K562 (cell line): Measurements from ENCODE around the gene PDE8B. TPM values are rescaled to one million over a fixed set of nuclear protein-coding genes. Genes with fewer than 3 reads are reported as not detected.

ENCODE experiments used
- ATAC-seq: fragments of 200-7000 bp; cut with Tn5 transposase; 3 replicates; pipeline ENCODE4 v1.9.1; 2020; ENCODE audit warnings: moderate library complexity
- BruUV-seq: library from RNA; stranded (reverse); fragments of 400-500 nt; replicated peaks from 2 replicates; lab custom pipeline; 2021; lab: Mats Ljungman, UMichigan
- CTCF ChIA-PET: fragments of 300-600 bp; formaldehyde crosslinking; extraction: SDS; loops from one replicate; lab custom pipeline; 2021; ENCODE audit warnings: low intra/inter-chr PET ratio; lab: Yijun Ruan, JAX
- POLR2A ChIA-PET: fragments of 300-600, 350-650 bp; sonication (Branson Sonifier 250); formaldehyde crosslinking; extraction: SDS; loops from one replicate; lab custom pipeline; 2021; ENCODE audit warnings: antibody characterized with exemption, inconsistent platforms; lab: Yijun Ruan, JAX
- DNase-seq, 4 experiments: peaks; one replicate each; pipeline versions ENCODE4 v3.0.0 to v3.0.0-alpha.2; 2011 to 2018; ENCODE audit warnings: low spot score in 3 of 4, mixed read lengths in 3 of 4; ENCODE audit errors: extremely low read depth in 1 of 4
- FAIRE-seq: peaks from 2 replicates; lab custom pipeline; 2011; peaks lifted over from hg19 to GRCh38; lab: Jason Lieb, UNC
- H2AFZ ChIP-seq: 2 replicates; pipeline ENCODE4 v1.6.0; 2011; ENCODE audit warnings: low read depth, low read length, control low read depth, inconsistent platforms
- H3K27ac ChIP-seq: fragments of 200-600 bp; 3 replicates; pipeline ENCODE4 v1.8.0; 2011; ENCODE audit warnings: low read depth, mild to moderate bottlenecking, control low read depth, inconsistent platforms, low read length, moderate library complexity, mixed read lengths; ENCODE audit errors: extremely low read depth
- H3K27me3 ChIP-seq, 2 experiments: fragments of 300-600 bp in 1 of 2; 2 replicates in 1 of 2; 3 replicates in 1 of 2; pipeline versions ENCODE4 v1.6.0 to v1.8.0; 2011; ENCODE audit warnings: inconsistent platforms in 2 of 2, low read length in 2 of 2, mild to moderate bottlenecking in 1 of 2, mixed read lengths in 1 of 2, moderate library complexity in 1 of 2; ENCODE audit not compliant: control insufficient read depth in 2 of 2, insufficient read depth in 2 of 2
- H3K36me3 ChIP-seq: fragments of 300-600 bp; 3 replicates; pipeline ENCODE4 v1.8.0; 2011; ENCODE audit warnings: mild to moderate bottlenecking, low read length, inconsistent platforms; ENCODE audit not compliant: control insufficient read depth, insufficient read depth
- H3K4me1 ChIP-seq, 2 experiments: fragments of 200-600 bp in 1 of 2; replicated peaks in 1 of 2; 2 replicates in 1 of 2; 3 replicates in 1 of 2; pipeline versions ENCODE4 v1.5.1 to v1.8.0; 2011; ENCODE audit warnings: inconsistent platforms in 2 of 2, low read length in 2 of 2, mild to moderate bottlenecking in 1 of 2, mixed read lengths in 1 of 2, moderate library complexity in 1 of 2; ENCODE audit not compliant: control insufficient read depth in 2 of 2, insufficient read depth in 2 of 2
- H3K4me2 ChIP-seq: 2 replicates; pipeline ENCODE4 v1.6.1; 2011; ENCODE audit warnings: low read length, control low read depth, inconsistent platforms, mixed read lengths; ENCODE audit not compliant: insufficient read depth
- H3K4me3 ChIP-seq: fragments of 200-600 bp; sonication (generic), shearing (Covaris generic); 2 replicates; pipeline ENCODE4 v1.5.1; 2016; ENCODE audit warnings: control low read depth, inconsistent platforms
- H3K79me2 ChIP-seq: fragments of 200-600 bp; 3 replicates; pipeline ENCODE4 v1.8.0; 2011; ENCODE audit warnings: low read length, inconsistent platforms; ENCODE audit not compliant: control insufficient read depth, insufficient read depth
- H3K9ac ChIP-seq, 2 experiments: 2 replicates each; pipeline versions ENCODE4 v1.6.0 to v1.6.1; 2011; ENCODE audit warnings: low read depth in 2 of 2, low read length in 2 of 2, control low read depth in 1 of 2, inconsistent platforms in 1 of 2, mild to moderate bottlenecking in 1 of 2, mixed read lengths in 1 of 2; ENCODE audit not compliant: insufficient read depth in 1 of 2
- H3K9me1 ChIP-seq: one replicate; pipeline ENCODE4 v1.6.0; 2011; ENCODE audit warnings: inconsistent platforms, mild to moderate bottlenecking, low read length, moderate library complexity; ENCODE audit not compliant: control insufficient read depth, insufficient read depth
- H3K9me3 ChIP-seq: replicated peaks from 2 replicates; pipeline ENCODE4 v1.5.1; 2011; ENCODE audit warnings: low read depth, low read length, inconsistent platforms; ENCODE audit not compliant: control insufficient read depth, insufficient read depth
- H4K20me1 ChIP-seq: replicated peaks from 2 replicates; pipeline ENCODE4 v1.6.1; 2011; ENCODE audit warnings: low read length, inconsistent platforms, mixed read lengths; ENCODE audit not compliant: control insufficient read depth, insufficient read depth
- FOXO4 ChIP-seq: fragments of 450-650 bp; formaldehyde crosslinking; IDR thresholded peaks from 2 replicates; pipeline ENCODE4 v1.4.0; 2020; ENCODE audit warnings: mild to moderate bottlenecking, moderate library complexity
- HDAC8 ChIP-seq: fragments of 450-650 bp; IDR thresholded peaks from 2 replicates; pipeline ENCODE4 v1.6.1; 2016; ENCODE audit warnings: mild to moderate bottlenecking, missing genetic modification characterization, moderate library complexity, missing compliant biosample characterization
- KLF1 ChIP-seq: fragments of 450-650 bp; IDR thresholded peaks from 2 replicates; pipeline ENCODE4 v1.6.1; 2016; ENCODE audit warnings: missing genetic modification characterization, missing compliant biosample characterization
- TCF7 ChIP-seq: sonication (generic); IDR thresholded peaks from 2 replicates; pipeline ENCODE4 v1.6.1; 2016; ENCODE audit warnings: antibody characterized with exemption, borderline replicate concordance
- ZNF316 ChIP-seq: fragments of 450-650 bp; IDR thresholded peaks from 2 replicates; pipeline ENCODE4 v1.6.1; 2016
- ZNF507 ChIP-seq: conservative IDR thresholded peaks from 2 replicates; pipeline ENCODE4 v1.6.1; 2017; ENCODE audit warnings: missing genetic modification characterization, missing compliant biosample characterization
- ZNF695 ChIP-seq: fragments of 450-650 bp; formaldehyde crosslinking; IDR thresholded peaks from 2 replicates; pipeline ENCODE4 v1.4.0; 2020; ENCODE audit warnings: mild to moderate bottlenecking, moderate library complexity
- ZNF830 ChIP-seq: fragments of 250-450 bp; sonication (Bioruptor Pico); IDR thresholded peaks from 2 replicates; pipeline ENCODE4 v1.5.0; 2021; ENCODE audit warnings: mild to moderate bottlenecking
- WGBS: fragments of 100-300 bp; shearing (Covaris generic); methylation state at CpG from one replicate; pipeline ENCODE4 v1.1.6; 2016; ENCODE audit warnings: low coverage, mixed read lengths; ENCODE audit not compliant: insufficient coverage; ENCODE audit errors: missing lambda C conversion rate; 5-methylcytosine and 5-hydroxymethylcytosine counted together
- in situ Hi-C: fragments of 300-500 bp; cut with MboI; formaldehyde crosslinking; loops from 4 replicates; pipeline ENCODE4 v1.15.0; 2018; ENCODE audit warnings: inconsistent platforms, mixed read lengths
- intact Hi-C: fragments of 100-400 bp; cut with micrococcal nuclease; formaldehyde crosslinking; loops from 2 replicates; pipeline ENCODE4 v1.14.2; 2022
- polyA plus RNA-seq, 8 experiments: library from polyadenylated mRNA; depleted of rRNA in 4 of 8; stranded (reverse) in 5 of 8; unstranded in 3 of 8; fragments of >200 nt; fragmentation: Nextera tagmentation in 2 of 8; fragmentation: Illumina TruSeq in 1 of 8; extraction: Ambion mirVana in 2 of 8; extraction: Trizol in 1 of 8; gene quantifications; 2 replicates each; pipeline versions ENCODE4 v1.2.1 to v1.2.3, GENCODE V29; 2011 to 2014; ENCODE audit warnings: inconsistent platforms in 1 of 8, missing spikeins in 1 of 8
- total RNA-seq, 7 experiments: library from RNA; depleted of rRNA in 6 of 7; stranded (reverse); fragments of >200 nt in 6 of 7; fragmentation: Illumina TruSeq in 2 of 7; extraction: Trizol in 2 of 7; gene quantifications; 2 replicates each; pipeline versions ENCODE4 v1.2.1 to v1.2.3, GENCODE V29; 2011 to 2021; ENCODE audit warnings: low replicate concordance in 1 of 7
- TF ChIP-seq, protein P1 (sequence below): fragments of 250-450 bp; sonication (Bioruptor Pico); IDR thresholded peaks from 2 replicates; pipeline ENCODE4 v1.5.0; 2021

PDE8B gene
- total and polyA plus RNA-seq, 9 of the 15 experiments (the other 6 are each of a cell fraction or from before 2014, with no cell fraction given) = 0.15 to 0.28 TPM; not detected in 7

- Histone ChIP-seq H3K79me2 (no peaks in the 10 kb centered on the region), H3K27me3 (peaks cover 2 to 11% of the 10 kb centered on the region in 2 experiments; a peak in 3 of 5 replicates), H2AFZ (no peak overlapping the region), H3K9me1 (no peaks in the 10 kb centered on the region), H3K9me3 (no peaks in the 10 kb centered on the region), H3K4me2 (no peak overlapping the region), H3K27ac (no peak overlapping the region), H3K4me1 (no peaks in the 10 kb centered on the region), H3K36me3 (no peaks in the 10 kb centered on the region), H3K9ac (no peak overlapping the region), H3K4me3 (no peak overlapping the region), H4K20me1 (peaks cover 4% of the 10 kb centered on the region; the same call in 1 of the 2 replicates)
- no peak for ATAC-seq
- BruUV-seq = no TSS peak
- TF ChIP-seq ZNF695 (no peak), ZNF507 (tag) (no peak)
- CTCF ChIA-PET = no interaction called here
- no peak for FAIRE-seq
- POLR2A ChIA-PET = no interaction called here
- intact Hi-C loops = no loop called here
- no peak for DNase-seq
- in situ Hi-C loops = no loop called here
- 0% methylated on average over 3 of the region's 3 CpGs for WGBS
These were observed 132.7 kb downstream of the PDE8B start for GRCh38 chr5:77343165-77343564.

GRCh38 chr5:77347435-77348098 lies 137.1 kb downstream of the PDE8B start:
- no peak overlapping the region for H3K4me3 ChIP-seq
- no peak overlapping the region for H3K4me2 ChIP-seq
- TF ChIP-seq KLF1 (tag) (no peak), TCF7 (no peak), ZNF316 (no peak), HDAC8 (no peak), FOXO4 (CRISPR knock-in tag) (no peak), ZNF830 (no peak)
- TF ChIP-seq, protein P1, sequence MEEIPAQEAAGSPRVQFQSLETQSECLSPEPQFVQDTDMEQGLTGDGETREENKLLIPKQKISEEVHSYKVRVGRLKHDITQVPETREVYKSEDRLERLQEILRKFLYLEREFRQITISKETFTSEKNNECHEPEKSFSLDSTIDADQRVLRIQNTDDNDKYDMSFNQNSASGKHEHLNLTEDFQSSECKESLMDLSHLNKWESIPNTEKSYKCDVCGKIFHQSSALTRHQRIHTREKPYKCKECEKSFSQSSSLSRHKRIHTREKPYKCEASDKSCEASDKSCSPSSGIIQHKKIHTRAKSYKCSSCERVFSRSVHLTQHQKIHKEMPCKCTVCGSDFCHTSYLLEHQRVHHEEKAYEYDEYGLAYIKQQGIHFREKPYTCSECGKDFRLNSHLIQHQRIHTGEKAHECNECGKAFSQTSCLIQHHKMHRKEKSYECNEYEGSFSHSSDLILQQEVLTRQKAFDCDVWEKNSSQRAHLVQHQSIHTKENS (CRISPR knock-in tag) = no peak
- no peaks in the 10 kb centered on the region for H3K9me1 ChIP-seq
- no TSS peak for BruUV-seq
- ATAC-seq (no peak), DNase-seq (no peak), FAIRE-seq (no peak)
- H3K9me3 ChIP-seq = no peaks in the 10 kb centered on the region
- POLR2A ChIA-PET = no interaction called here
- intact Hi-C loops (no loop called here), in situ Hi-C loops (no loop called here)
- H3K27ac ChIP-seq = no peak overlapping the region
- no peaks in the 10 kb centered on the region for H3K79me2 ChIP-seq
- WGBS = 0% methylated on average over 5 of the region's 5 CpGs
- H3K27me3 ChIP-seq = peaks cover 2 to 39% of the 10 kb centered on the region in 2 experiments; a peak in 4 of 5 replicates
- H2AFZ ChIP-seq = no peak overlapping the region
- no peaks in the 10 kb centered on the region for H3K4me1 ChIP-seq
- H4K20me1 ChIP-seq = peaks cover 4% of the 10 kb centered on the region; the same call in 1 of the 2 replicates
- H3K36me3 ChIP-seq = no peaks in the 10 kb centered on the region
- CTCF ChIA-PET = no interaction called here
- H3K9ac ChIP-seq = no peak overlapping the region
